Ramos (cell line): ENCODE data around the gene EVPLL.
"Not testable (repeated sequence)": the region's sequence is repeated elsewhere in the genome, so short reads cannot be mapped to it uniquely, and the experiment has no call there.

Experiments
- in situ Hi-C: fragments of 300-500 bp; cut with MboI; formaldehyde crosslinking; loops from one replicate; pipeline ENCODE4 v1.14.3; 2022; ENCODE audit warnings: low sequenced_read_pairs; ENCODE audit not compliant: unreplicated experiment

Gene EVPLL

DNA sequence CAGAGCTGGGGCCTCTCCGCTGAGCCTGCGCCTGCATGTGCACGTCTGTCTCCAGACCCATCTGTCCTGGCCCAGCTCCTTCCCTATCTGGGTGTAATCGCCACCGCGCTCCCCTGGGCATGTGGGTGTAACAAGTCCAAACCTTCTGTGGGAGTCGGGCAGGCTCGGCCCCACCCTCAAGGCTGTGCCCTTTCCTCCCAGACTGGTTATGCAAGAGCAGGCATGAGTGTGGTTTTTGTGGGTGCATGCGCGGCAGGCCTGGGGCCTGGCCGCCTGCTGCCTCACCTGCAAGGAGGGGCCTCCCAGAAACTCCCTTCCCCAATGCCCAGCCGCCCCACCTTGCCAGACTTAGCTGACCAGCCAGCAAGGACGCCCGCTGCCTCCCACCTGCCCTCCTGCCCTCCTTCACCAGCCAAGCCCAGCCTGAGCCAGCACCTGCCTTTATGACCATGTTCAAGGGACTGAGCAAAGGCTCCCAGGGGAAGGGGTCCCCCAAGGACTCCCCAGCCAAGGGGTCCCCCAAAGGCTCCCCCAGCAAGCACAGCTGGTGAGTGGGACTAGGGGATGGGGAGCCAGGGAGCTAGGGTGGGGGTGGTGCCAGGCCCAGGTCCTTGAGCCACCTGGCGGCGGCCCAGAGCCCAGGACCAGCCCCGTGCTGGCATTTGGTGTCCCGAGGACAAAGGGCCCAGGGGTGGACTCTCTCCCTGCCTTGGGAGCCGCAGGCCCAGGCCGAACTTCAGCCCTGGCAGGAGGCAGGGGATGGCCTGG, at the start of gene EVPLL:
Gene EVPLL (plus strand): TSS at position 342 of the 768 bp plus-strand sequence. CDS start 3,160 bp downstream, outside the sequence.
- in situ Hi-C loops = no loop called here

GRCh38 chr17:18328643-18329204, 48.9 kb upstream of the EVPLL start:
- in situ Hi-C loops = no loop called here

- in situ Hi-C loops = no loop called here
Measured at GRCh38 chr17:18331879-18332278, 45.7 kb upstream of the EVPLL start.

DNA sequence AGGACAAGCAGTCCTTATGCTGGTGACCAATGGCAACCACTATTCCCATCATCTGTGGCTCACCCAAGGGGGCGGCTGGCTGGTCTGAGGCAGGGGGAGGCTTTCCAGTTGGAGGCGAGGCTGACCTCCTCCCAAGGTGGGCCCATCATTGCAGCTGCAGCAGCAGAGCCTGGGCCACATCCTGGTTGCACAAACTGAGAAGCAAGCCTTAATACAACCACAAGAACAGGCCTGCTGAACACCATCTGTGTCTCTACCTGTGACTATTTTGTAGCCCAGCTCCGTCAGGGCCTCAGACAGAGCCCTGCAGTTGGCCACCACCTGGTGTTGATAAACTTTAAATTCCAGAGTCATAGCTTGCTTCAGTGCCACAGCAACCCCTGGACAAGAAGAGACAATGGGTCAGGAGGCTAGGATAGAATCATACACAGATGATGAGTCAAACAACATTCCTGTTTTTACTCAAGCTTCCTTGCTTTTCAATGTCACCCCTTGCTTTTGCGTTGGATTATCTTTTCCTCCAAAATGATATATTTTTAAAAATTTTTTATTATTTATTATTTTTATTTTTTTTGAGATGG, 44.6 kb upstream of the EVPLL start:
- in situ Hi-C loops = no loop called here

DNA sequence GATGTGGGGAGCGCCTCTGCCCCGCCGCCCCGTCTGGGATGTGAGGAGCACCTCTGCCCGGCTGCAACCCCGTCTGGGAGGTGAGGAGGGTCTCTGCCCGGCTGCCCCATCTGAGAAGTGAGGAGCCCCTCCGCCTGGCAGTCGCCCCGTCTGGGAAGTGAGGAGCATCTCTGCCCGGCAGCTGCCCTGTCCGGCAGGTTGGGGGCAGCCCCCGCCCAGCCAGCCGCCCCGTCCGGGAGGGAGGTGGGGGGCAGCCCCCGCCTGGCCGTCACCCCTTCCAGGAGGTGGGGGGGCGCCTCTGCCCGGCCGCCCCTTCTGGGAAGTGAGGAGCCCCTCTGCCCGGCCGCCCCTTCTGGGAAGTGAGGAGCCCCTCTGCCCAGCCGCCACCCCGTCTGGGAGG, 39.4 kb upstream of the EVPLL start:
- in situ Hi-C loops = not testable (repeated sequence)

DNA sequence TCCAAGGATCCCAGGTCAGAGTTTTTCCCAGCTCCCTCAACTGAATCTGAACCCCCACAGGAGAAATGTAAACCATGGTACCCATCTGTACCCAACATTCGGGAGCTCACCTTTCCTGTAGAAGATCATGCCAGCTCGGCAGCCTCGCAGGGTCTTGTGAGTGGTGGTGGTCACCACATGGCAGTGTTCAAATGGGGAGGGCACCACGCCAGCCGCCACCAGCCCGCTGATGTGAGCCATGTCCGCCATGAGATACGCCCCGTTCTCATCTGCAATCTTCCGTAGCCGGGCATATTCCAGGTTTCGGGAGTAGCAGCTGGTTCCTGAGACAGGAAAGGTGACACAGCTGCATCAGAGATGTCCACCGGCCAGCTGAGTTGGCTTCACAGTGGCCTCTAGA, 37.6 kb upstream of the EVPLL start:
- in situ Hi-C loops = no loop called here

GRCh38 chr17:18344021-18344420, 33.6 kb upstream of the EVPLL start:
- in situ Hi-C loops = no loop called here

DNA sequence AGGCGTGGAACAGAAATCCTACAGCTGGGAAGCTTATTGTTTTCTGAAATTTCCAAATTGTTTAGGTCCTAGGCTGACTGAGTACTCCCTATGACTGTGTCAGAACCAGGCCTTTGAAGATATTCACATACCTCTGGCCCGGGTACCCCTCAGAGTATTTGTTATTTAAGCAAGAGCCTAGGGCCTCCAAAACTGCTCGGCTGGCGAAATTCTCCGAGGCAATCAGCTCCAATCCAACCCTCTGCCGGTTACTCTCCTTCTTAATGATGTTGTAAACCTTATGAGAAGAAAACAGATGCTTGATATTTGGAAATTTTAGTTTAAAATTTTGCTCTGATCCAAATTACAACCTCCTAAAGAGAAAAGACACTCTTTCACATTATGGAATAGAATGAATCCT, 24.0 kb upstream of the EVPLL start:
- in situ Hi-C loops = loop anchor here (25.0 kb wide), 1 partner anchor 1541 kb away; no protein-coding TSS in a partner anchor

DNA sequence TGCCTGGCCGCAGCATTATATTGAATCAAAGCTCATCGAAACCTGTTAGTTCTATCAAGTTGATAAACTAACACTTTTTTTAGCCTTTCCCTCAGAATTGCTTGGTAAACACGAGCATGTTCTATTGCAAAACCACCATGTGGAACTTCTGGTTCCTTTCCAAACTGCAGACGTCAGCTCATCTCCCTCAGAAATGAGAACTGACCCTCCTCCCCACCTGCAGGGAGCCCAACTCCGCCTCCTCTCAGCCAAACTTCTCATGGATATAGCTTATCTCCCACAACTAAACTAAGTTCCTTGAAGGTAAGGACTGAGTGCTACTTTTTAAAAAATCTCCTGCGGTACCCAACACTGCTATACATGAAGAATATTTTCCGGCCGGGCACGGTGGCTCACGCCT, 21.0 kb upstream of the EVPLL start:
- in situ Hi-C loops = loop anchor here (25.0 kb wide), 1 partner anchor 1544 kb away; no protein-coding TSS in a partner anchor

DNA sequence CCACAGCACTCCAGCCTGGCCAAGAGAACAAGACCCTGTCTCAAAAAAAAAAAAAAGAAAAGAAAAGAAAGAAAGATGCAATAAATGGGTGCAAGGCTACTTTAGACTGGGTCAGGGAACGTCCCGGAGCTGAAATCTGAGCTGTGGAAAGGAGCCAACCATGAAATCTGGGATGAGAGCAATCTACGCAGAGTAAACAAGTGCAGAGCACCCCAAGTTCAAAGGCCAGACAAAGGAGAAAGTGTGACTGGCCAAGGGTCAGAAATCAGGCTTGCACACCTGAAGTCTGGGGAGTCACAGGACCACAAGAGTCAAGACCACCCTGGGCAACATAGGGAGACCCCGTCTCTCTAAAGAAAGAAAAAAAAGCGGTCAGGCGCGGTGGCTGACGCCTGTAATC, 17.1 kb upstream of the EVPLL start:
- in situ Hi-C loops = loop anchor here (25.0 kb wide), 1 partner anchor 1548 kb away; no protein-coding TSS in a partner anchor

DNA sequence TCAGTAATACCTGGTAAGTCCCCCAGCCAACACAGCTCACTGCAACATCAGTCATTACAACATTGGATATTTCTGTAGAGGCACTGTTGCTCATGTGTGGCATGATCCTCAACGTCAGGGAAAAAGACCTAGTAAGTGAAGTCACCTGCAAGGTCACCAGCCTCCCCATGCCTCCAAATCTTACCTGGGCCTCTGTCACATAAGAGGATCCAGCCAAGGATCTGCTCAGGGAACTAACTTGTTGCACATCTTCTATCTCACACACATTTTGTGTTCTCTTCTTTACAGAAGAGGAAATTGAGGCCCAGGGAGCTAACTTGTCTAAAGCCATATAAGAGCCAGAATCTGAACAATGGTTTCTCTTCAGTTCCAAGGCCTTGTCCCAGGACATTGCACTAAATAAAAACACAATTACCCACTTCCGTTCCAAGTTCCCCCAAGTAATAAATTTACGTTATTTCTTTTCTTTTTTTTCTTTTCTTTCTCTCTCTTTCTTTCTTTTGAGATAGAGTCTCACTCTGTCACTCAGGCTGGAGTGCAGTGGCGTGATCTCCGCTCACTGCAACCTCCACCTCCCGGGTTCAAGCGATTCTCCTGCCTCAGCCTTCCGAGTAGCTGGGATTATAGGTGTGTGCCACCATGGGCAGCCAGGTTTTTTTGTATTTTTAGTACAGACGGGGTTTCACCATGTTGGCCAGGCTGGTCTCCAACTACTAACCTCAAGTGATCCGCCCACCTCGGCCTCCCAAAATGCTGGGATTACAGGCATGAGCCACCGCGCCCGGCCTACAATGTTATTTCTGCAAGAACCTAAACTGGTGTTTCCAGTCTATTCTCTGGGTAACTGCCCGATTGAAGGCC, 15.5 kb upstream of the EVPLL start:
- in situ Hi-C loops = loop anchor here (25.0 kb wide), 1 partner anchor 1550 kb away; no protein-coding TSS in a partner anchor

DNA sequence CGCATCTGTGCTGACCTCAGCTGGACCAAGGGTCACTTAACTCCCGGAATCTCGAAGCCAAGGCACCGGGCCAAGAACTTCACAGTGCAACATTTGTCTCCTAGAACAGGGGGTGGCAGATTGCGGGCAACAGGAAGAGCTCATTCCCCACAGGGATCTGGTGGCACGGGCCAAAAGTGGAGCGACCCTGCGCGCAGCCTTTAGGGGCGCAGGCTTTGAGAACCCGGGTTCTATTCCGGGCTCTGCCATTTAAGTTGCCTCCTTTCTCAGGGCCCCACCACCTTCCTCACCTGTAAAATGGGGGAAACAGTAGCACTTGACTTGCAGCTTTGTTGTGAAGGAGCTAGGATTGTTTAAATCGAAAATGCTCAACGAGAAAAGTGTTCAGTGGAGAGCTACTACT, 14.9 kb upstream of the EVPLL start:
- in situ Hi-C loops = loop anchor here (25.0 kb wide), 1 partner anchor 1550 kb away; no protein-coding TSS in a partner anchor

GRCh38 chr17:18363101-18364049, 14.2 kb upstream of the EVPLL start, which contains the start of gene SHMT1:
Gene SHMT1 (minus strand): TSS chr17:18363550. CDS start chr17:18355981, 7,569 bp downstream.
- in situ Hi-C loops = loop anchor here (25.0 kb wide), 1 partner anchor 1551 kb away; no protein-coding TSS in a partner anchor

GRCh38 chr17:18364166-18364565, 13.4 kb upstream of the EVPLL start:
- in situ Hi-C loops = loop anchor here (25.0 kb wide), 1 partner anchor 1552 kb away; no protein-coding TSS in a partner anchor

- in situ Hi-C loops = loop anchor here (25.0 kb wide), 1 partner anchor 1557 kb away; no protein-coding TSS in a partner anchor
Measured at GRCh38 chr17:18368946-18369345, 8.6 kb upstream of the EVPLL start.

DNA sequence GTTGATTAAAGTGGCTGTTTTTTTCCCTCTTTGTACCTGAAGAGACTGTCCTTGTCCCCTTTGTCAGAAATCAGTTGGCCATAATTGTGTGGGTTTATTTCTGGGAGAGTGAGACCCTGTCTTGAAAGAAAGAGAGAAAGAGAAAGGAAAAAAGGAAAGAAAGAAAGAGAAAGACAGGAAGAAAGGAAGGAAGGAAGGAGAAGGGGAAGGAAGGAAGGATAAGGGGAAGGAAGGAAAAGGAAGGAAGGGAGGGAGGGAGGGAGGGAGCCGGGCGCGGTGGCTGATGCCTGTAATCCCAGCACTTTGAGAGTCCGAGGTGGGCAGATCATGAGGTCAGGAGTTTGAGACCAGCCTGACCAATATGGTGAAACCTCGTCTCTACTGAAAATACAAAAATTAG, 6.8 kb upstream of the EVPLL start:
- in situ Hi-C loops = loop anchor here (25.0 kb wide), 1 partner anchor 1558 kb away; no protein-coding TSS in a partner anchor

DNA sequence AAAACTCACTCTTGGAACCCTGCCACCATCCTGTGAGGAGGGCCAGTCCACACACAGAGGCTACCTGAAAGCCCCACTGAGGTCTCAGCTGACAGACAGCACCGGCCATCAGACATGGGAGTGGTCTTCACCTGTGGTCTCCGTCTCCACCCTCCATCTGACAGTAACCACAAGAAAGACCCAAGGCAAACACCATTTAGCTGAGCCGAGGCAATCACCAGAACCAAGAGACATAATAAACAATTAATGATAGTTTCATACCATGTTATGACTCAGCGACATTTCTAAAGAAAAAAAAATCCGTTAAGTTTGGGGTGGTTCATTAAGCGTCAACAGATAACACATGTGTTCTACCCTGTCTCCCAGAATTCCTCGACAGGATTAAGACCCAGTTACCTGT, 6.1 kb upstream of the EVPLL start:
- in situ Hi-C loops = loop anchor here (25.0 kb wide), 1 partner anchor 1559 kb away; no protein-coding TSS in a partner anchor

- in situ Hi-C loops = loop anchor here (25.0 kb wide), 1 partner anchor 1561 kb away; no protein-coding TSS in a partner anchor
Measured at GRCh38 chr17:18373181-18373580, 4.4 kb upstream of the EVPLL start.

- in situ Hi-C loops = loop anchor here (25.0 kb wide), 1 partner anchor 1562 kb away; no protein-coding TSS in a partner anchor
Measured at GRCh38 chr17:18374216-18374615, 3.4 kb upstream of the EVPLL start.
